ENCODE results near the gene GUCA2B.

The GUCA2B gene

DNA sequence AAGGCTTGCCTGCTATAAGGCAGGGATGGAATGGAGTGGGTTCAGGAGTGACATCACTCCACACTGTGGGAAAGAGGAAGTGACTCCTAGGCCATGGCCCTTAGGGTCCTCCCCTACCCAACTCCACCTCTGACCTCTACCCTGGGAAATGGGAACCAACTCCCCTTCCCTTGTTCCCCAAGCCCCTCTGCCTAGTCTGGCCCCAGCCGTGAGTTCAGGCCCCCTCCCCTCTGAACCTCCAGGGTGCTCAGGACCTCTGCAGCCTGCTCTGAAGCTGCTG lies 15.1 kb downstream of the GUCA2B start:
- no peak for DNase-seq

DNA sequence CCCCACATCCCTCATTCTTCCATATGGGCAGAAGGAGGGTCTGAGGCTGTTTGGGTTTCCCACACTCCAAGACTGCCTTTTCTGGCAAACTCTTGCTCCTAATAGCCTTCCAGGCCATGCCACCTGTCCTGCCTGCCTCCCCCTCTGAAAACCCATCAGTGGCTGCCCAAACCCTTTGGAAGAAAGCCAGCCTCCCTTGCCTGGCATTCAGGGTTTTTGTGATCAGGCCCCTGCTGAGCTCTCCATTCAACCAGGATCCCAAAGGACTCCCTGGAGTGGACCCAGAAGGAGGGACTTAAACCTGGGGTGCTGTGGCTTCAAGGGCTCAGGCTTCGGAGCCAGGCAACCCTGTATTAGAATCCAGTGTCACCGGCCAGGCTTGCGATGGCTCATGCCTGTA lies 15.6 kb downstream of the GUCA2B start:
- no peak for DNase-seq

DNA sequence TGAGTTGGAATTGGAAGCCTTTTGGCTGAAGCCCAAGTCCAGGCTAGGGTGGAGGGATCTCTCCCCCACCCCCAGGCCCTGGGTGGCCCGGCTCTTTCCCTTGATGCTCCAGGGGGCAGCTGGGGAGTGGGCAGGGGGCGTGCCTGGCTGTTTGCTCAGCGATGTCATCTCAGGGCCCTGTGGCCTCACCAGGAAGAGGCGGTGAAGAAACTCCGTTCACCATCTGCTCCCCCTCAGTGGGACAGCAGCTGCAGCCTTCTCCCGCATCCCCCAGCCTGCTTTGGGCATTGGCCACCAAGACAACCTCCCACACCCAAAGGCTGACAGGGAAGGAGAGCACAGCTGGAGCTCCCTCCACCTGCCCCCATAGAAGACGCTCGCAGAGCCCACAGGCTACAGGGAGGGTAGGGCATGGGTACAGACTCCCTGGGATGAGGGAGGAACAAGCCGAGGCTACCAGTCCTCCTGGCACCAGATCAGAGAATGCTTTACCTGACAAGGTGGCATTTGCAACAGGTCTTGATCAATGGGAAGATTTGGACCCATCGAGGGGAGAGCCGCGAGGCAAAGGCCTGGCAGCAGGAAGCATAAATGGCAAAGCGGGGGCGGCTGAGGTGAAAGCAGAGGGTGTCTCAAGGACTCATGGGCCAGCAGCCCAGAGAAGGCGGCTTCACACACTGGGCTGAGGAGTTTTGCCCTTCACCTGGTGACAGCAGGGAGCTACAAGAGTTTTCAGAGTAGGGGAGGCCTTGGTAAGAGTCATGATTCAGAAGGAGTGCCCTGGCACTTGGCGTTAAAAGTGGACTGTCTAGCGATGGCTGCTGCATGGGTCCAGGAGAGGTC lies 17.8 kb downstream of the GUCA2B start:
- no peak for DNase-seq

DNA sequence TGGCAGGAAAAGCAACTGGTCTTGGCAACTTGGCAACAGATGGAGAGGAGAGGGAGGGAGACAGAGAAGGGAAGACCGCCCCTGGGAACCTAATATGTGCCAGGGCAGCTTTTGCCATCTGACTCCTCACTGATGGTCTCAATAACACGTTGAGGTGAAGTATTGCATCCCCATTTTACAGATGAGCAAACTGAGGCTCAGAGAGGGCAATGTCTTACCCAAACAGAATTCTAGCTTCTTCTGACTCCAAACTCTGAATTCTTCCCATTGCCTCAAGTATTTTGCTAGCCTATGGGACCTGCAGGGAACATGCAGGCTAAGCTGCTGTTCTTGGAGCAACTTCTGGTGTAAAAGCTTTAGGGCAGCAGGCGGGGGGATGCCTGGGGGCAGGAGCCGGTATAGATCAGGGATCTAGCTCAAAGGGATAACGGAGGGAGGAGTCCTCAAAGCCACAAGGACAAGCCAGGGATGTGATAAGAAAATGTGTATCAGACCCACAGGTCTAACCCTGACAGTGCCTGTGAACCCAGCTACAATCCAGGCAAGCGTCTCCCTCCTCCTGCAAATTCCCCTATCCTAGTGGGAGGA lies 18.6 kb downstream of the GUCA2B start:
- no peak for DNase-seq

DNA sequence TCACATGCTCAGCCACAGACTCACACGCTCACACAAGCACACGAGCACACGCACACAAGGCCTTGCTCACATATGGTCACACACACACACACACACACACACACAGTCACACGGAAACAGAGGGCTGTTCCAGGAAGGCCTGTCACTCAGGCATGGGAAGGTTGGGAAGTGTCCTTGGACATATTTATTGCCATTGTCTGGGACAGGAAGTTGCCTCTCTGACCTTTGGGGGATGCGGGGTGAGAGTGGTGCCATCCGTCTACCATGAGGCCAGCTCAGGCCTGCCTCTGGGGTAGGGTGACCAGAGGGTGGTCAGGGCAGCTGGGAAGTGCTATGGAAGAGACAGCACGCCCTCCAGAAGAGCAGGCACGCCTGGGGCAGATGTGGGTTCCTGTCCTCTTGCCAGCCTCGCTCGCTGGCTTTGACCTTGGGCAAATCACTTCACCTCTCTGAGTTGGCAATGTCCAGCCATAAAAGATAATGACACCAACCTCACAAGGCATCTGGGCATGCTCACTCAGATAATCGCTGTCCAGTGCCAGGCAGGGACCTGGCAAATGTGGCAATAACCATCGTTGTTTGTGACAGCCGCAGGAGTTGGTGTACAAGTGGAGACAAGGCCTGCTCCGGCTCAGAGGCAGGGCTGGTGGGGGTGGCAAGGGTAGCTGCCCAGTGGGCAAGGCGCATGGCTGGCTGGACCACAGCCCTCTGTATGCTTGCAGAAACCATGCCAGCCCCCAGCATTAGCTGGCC lies 19.3 kb downstream of the GUCA2B start:
- no peak for DNase-seq

DNA sequence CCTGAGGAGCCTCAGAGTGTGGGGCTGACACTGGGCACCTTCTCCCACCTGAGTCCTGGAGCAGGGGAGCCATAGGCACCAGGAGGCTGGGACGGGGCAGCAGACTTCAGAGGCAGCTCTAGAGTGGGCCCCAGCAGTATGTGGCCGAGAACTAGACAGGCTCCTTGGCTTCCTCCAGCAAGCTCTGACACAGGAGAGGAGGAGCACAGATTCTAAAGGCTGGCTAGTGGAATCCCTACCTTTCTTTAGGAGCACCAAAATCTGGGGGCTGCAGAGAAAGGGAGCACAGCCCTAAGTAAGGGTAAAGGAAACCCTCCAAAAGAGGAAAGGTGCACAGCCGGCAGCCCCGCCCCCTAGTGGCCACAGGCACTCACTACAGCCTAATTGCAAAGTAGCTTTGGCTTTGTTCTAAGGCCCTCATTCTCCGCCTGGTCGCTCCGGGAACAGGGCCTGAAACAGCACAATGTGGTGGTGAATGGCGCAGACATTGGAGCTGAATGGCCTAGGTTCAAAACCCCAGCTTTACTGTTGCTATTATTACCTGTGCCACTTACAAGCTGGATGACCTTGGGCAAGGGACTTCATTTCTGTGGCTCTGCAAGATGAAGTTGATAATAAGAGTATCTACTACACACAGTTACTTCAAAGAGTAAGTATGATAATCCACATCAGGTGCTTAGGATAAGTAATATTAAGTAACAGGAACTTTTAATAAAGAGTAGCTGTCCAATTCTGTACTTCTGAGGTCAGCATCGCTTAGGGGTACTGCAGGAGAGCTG lies 20.1 kb downstream of the GUCA2B start:
- peak in 1 of 2 experiments; percentile 44 for DNase-seq

DNA sequence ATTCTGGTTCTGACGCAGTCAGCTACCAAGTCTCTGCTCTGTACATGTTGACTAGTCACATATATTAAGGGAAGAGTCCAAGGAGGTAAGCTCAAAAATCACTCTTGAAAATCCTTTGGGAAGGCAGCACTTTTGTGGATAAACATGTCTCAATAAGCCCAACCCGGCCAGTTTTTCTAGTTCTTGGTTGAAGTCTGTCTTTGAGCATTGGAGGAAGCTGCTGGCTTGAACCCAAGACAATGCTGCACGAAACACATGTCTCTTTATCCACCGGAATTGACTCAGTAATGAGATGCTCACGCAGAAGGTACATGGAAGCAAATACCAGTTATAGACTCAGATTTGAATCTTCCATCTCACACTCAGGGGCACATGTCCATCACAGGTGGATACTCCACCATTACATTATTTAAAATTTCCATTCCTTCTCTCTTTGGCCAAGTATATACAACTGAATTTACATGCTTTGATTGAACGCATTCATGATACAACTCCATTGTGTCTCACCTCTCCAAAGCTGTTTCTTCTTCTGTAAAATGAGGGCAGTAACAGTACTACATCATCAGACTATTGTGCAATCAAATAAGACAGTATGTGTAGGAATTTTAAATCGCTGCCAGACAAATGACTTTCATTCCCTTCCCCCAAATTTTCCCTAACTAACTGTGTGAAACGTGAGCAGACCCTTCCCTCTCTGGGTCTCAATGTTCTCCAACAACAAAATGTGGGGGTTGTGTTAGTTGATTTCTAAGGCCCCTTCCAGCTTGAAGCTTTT lies 20.9 kb downstream of the GUCA2B start:
- DNase-seq: no peak

DNA sequence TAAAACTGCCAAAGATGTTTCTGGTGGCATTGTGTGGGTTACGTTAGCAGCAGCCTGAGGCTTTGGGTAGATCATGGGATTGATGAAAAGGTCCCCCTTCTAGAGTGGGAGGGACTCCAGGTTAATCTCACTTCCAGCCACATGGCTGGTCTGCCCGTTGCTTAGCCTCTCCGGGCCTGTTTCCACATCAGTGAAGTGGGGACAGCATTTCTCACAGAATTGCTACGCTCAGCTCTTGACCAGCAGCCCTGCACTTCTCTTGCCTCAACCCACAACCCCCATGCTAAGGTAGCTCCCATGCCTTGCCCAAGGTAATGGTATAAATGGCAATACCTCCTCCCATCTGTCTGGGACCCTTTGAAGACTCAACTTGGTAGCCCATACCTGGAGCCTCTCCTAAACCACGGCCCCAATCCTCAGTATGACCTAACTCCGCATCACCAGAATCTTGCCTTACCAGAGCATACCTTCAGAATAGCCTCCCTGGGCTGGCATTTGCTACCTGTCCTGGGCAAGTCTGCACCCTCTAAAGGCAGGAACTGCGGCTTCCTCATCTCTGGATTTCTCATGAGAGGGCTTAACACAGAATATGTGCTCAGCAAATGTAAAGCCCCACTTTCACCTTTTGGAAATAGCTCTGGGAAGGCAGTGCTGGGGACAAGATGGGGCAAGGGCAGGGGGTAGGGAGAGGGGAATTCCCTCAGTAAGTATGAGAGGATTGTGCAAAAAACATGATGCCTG lies 22.3 kb downstream of the GUCA2B start:
- no peak for DNase-seq

DNA sequence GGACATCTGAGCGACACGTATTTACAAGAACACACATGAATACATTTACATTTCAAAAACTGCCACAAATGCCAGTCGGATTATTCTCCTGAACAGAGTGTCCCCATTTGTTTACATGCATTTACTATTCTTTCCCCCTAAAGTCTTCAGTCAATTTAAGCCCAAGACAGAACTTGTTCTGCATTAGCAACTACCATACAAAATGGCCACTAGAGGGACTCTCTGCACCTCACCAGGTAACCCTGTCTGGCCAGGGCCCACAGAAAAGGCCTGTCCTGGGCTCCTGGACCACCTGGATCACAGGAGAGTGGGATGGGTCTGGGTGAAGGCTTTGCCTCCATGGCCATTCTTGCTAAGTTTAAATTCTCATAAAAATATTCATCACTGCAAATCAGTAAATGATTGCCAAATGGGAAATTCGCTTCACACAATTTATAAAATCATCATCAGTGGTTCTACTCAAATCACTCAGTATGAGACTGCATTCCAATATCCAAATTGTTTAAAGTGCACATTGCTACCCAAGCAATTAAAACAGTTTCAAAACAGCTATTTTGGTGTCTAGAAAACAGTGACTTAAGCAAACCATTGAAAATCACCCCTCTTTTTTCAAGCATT lies 23.8 kb downstream of the GUCA2B start:
- DNase-seq: peak in 1 of 2 experiments; percentile 33

DNA sequence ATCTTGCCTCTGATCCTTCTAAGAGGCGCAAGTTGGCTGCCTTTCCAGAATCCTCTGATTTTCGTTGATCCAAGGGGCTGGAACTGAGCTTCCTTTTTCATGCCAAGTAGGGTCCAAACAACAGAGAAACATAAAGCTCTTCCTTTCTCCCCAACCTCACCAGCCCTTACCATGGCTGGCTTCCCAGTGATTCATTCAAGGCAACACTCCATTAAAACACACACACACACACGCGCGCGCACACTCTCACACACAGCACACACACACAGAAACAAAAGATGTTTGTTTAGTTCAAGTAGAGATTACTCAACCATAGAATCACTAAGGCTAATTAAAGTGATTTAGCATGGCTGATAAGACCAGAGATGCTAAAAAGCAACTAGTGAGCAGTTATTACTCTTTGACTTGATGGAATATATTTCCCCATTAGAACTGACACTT lies 24.4 kb downstream of the GUCA2B start:
- no peak for DNase-seq

DNA sequence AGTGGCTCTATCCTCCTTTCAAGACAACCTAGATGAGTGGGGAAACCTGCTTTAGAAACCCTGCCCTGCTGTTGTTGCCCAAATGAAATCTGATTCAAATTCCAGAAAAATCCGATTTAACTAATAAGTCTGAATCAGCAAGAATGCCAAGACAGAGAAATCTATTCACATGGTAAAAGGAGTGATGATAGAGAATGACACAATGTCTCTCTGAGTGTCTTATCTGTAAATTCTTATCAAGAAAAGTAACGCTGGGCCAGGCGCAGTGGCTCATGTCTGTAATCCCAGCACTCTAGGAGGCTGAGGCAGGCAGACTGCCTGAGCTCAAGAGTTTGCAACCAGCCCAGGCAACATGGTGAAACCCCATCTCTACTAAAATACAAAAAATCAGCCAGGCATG lies 25.0 kb downstream of the GUCA2B start:
- no peak for DNase-seq

DNA sequence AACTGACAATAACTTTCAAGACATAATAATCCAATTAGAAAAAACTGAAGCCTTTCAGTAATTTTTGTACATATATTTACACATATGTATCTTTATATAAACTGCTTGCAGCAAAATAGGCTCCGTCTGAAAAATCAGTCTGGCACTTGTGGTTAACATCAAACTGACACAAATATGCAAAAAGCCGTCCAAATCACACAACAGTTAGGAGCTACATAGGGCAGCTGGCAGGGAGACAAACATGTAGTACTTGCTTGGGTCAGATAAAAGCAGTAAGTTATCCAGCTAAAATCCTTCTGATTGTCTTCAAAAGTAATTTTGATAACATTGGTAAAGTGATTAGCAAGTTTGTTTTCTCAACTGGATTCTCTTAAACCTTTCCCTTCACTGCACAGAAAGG lies 26.1 kb downstream of the GUCA2B start:
- DNase-seq: no peak

DNA sequence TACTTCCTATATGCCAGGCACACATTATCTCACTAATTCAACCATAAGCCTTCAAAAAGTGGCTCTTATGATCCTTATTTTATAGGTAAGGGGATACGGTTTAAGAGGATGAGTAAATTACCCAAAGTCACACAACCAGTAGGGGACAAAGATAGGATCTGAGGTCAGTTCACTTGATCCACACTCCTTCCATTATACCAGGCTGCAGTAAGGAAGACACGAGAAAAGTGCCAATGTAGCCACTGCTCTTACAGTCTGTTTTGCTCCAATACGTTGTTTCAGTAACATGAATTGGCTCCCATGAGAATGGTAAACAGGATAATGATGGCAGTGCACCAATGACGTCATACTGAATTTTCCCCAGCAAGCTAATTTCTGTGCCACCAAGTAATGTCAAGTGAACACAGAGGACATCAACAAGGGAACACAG lies 26.7 kb downstream of the GUCA2B start:
- no peak for DNase-seq

DNA sequence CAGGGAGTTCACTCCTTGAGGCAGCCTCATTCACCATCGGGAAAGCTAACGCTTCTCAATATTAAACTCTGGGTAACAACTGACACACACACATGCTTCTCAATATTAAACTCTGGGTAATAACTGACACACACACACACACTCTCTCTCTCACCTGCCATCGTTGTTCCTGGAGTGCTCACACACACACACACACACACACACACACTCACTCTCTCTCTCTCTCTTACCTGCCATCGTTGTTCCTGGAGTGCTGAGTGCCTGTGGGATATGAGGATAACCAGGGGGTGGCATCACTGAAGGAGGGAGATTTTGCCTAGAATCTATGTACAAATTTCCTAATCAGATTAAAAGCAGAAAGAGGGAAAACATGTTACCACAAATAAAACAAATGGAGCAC lies 28.5 kb downstream of the GUCA2B start:
- no peak for DNase-seq

DNA sequence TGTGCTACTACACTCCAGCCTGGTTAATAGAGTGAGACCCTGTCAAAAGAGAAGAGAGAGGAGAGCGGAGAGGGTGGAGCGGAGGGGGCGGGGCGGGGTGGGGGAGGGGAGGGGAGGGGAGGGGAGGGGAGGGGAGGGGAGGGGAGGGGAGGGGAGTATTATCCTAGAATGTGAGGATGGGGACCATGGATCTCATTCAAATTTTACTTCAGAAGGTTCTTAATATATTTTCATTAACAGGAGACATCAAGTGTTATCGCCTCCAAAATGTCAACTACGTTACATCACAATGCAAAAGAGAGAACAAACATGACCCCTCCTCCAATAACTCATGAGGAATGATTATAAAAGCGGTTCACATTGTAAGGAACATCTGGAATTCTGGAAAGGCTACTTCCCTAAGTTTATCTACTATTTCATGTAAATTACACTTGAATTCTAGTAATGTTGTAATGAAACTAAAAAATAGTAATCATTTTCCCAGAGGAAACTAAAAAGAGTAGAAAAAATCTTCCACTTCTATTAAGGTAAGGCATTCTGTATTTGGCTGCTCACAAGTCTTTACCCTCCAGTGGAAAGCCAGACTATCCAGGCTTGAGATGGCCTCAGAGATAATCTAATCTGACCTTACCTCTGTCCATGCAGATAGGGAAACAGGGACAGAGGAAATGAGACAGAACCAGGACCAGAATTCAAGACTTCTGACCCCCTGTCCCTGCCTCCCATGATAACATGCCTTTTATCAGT lies 30.2 kb downstream of the GUCA2B start:
- no peak for DNase-seq

DNA sequence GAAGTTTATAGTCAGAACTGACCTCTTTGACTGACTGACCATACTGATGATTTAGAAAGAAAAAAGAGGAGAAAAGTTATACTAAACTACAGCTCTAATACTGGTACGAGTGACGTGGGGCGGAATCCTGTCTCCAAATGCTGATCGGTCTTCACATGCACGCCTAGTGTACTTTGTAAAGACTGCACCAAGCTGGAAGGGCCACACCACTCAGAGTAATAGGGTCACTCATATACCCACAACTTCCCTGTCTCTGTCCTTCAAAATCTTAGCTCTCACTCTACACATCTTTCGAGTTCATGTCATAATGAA lies 30.7 kb downstream of the GUCA2B start:
- DNase-seq: no peak

DNA sequence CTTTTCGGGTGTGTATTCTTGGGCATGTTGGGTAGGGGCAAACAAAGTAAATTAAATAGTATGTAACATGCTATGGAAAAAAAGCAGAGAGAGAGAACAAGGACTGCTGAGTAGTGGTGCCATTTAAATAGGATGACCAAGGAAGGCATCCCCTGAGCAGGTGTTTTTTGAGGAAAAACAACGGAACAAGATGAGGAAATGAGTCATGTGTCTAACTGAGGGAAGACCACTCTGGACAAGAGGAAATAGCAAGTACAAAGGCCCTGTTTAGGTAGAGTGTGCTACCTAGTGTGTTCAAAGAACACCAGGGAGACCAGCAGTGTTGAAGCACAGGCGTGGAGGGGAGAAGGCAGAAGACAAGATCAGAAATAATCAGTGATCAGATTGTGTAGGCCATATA lies 31.4 kb downstream of the GUCA2B start:
- no peak for DNase-seq

DNA sequence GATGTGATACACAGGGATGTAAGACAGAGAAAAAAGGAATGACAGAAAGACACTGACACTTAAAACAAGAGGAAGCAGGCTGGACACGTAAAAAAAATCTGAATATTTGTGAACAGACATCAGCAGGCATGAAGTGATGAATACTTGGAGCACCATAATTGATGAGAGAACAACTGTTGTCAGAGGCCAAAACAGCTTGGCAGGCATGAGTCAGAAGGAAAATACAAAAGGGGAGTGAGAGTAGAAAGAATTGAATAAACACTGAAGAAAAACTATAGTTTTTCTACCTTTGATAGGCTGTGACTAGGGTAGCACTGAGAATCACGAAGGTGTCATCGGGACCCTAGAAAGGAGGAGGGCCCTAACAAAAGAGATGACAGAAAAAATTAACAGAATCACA lies 32.9 kb downstream of the GUCA2B start:
- no peak for DNase-seq

DNA sequence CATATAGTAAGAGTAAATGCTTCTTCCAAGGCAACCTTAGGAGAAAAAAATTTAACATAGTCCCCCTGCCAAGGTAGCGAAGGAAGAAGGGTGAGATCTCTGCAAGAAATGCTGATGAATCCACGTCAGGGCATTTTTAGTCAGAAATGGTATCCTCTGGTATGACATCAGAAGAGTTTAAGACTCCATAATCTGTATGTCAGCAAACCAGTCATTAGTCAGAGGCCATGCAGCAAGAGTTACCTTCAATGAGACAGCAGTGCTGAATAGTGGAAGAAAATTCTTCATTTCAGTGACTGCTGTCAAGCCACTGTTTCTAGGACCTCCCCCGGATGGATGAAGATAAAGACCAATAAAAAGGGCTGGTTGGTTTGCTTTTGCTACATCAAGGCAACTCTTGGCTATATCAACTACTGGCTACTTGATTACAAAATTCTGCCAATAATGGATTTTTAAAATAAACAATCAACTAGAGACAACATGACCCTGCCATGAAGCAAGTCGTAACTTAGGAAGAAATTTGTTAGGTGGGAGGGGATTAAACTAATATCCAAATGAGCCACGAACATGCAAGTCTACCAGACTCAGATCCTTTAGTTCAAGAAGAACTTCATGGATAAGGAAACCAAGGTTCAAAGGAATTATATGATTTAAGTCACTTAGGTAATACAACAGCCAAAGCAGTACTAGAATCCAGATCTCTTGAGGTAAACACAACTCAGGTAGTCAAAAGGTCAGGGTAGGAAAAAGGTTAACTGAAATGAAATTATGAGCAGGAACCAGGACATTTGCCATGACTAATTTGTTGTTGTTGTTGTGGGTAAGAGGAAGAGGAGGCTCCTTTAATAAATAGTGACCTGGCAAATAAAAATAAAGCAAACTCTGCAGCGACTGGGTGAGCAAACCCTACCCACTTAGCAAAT lies 37.0 kb downstream of the GUCA2B start:
- no peak for DNase-seq

DNA sequence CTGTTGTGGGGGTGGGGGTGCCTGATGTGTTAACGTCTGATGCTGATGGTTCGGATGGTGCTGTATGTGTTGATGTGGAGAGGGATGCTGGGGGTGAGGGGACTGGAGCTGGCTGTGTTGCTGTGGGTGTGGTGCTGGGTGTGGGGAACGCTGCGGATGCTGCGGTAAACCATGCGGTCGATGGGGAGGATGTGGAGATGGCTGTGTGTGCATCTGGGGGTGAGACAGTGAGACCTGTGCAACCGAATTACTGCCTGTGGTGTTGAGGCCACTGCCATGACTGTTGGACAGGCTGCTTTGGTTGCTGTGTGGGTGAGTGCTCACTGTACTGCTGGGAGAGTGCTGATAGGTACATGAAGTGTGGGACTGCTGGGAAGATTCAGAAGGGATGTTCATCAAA lies 38.1 kb downstream of the GUCA2B start:
- DNase-seq: no peak

All from SW 1271 (cell line).